Activated naive CD4-positive, alpha-beta T cell treated with anti-CD3 and anti-CD28 coated beads, Interleukin-2, amount 50 U/mL, for 72 hours (primary cell): ENCODE data around the gene AGAP2. TPM values are rescaled to one million over a fixed set of nuclear protein-coding genes. Genes with fewer than 3 reads are reported as not detected.
A peak's percentile ranks its signal among the peaks of the same experiment; 100 is the strongest.

ENCODE experiments used
- ATAC-seq, 2 donors: fragments of 150-1000 bp; cut with Tn5 transposase; 2 replicates each; pipeline ENCODE4 v1.10.0; 2021; ENCODE audit warnings: mild to moderate bottlenecking in 2 of 2, moderate library complexity in 2 of 2
- DNase-seq, 2 donors: peaks; one replicate each; pipeline ENCODE4 v3.0.0; 2021 to 2022; ENCODE audit warnings: low spot score in 2 of 2
- H3K27ac Mint-ChIP-seq, 2 donors: one replicate each; pipeline ENCODE4 v1.8.0; 2022; ENCODE audit warnings: mild to moderate bottlenecking in 2 of 2, mixed read lengths in 2 of 2
- H3K36me3 Mint-ChIP-seq, 2 donors: one replicate each; pipeline ENCODE4 v1.8.0; 2022; ENCODE audit warnings: mixed read lengths in 2 of 2
- H3K9me3 Mint-ChIP-seq, 2 donors: one replicate each; pipeline ENCODE4 v1.8.0; 2022; ENCODE audit warnings: mixed read lengths in 2 of 2
- total RNA-seq, 2 donors: library from RNA; stranded (reverse); gene quantifications; one replicate each; pipeline ENCODE4 v1.2.3, GENCODE V29; 2022

AGAP2 gene
- total RNA-seq, 2 donors from 2014 or later, result 28.9 to 38.4 TPM

DNA sequence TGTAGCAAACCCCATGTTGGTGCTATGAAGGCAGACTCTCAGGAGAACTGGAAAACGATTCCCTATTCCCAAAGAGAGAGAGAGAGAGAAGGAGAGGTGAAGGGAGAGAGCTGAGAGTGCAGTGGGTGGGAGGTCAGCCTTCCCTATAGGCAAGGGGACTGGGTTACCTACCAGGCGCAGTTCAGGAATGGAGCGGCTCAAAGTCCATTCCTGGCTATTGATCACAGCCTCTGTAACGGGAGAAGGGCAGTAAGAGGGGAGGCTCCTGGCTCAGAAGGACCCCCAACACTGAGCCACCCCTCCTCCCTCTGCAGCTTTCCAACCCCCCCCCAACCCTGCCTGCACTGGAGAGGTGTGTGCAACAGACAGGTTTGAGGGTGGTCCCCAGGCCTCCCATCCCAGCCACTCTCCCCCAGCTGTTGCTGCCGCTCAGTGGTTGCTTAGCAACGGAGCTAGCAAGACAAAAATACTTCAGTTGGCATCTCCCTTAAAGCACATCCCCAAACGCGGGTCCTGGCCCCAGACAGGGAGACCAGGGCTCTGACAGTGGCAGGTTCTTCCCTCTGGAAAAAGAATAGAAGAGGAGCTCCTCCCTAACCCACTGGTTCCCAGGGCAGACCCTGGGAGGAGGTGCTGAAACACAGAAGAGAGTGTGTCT, 3.2 kb downstream of the AGAP2 start:
- Mint-ChIP-seq H3K27ac (peak overlapping the region; percentile 20 to 31), H3K9me3 (no peaks in the 10 kb centered on the region), H3K36me3 (peaks cover 5 to 28% of the 10 kb centered on the region in 2 donors)
- ATAC-seq, result no peak
- DNase-seq, result no peak

GRCh38 chr12:57734591-57734990, 4.0 kb downstream of the AGAP2 start:
- H3K27ac Mint-ChIP-seq, result peak overlapping the region; percentile 2 to 20
- no peak for ATAC-seq

GRCh38 chr12:57733928-57734327, 4.6 kb downstream of the AGAP2 start:
- no peak overlapping the region for H3K27ac Mint-ChIP-seq
- H3K36me3 Mint-ChIP-seq, result peaks cover 5 to 23% of the 10 kb centered on the region in 2 donors
- no peak for DNase-seq
- no peak for ATAC-seq
- no peaks in the 10 kb centered on the region for H3K9me3 Mint-ChIP-seq

More at GRCh38 chr12:57734591-57734990, 4.0 kb downstream of the AGAP2 start:
- DNase-seq, result no peak
- peaks cover 5 to 28% of the 10 kb centered on the region in 2 donors for H3K36me3 Mint-ChIP-seq
- no peaks in the 10 kb centered on the region for H3K9me3 Mint-ChIP-seq

DNA sequence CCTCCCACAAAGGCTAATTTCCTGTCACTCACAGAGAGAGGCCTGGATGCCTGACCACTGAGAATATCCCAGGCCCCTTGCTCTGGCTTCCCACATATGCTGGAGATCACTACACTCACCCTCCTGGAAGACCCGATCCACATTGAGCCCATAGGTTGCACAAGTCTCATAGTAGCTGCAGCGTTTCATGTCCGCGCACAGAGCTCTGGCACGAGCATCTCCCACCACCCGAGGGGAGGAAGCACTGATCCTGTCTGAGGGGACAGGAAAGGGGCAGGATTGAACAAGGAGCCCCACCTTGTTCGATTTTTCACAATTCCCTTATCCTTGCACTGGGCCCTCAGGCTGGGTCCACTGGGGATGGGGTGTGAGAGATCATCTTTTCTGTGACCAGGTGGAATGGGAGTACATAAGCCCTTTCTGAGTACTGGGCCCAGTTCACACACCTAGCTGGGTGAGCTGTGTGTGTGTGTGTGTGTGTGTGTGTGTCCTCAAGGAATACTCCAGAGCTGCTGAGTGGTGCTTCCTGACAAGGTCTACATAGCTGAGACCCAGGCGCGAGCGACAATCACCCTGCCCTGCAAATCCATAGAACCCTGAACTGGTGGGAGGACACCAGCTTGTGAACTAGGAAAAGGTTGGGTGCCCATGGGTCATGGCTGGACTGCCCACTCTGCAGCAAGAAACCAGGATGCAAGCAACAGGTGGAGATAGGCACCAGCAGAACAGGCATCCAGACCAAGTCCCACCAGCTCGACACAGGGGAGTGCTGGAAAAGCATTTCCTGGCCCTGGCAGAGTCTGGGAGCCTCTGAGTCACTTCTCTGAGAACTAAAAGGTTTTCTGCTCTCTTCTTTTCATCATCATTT, 5.6 kb downstream of the AGAP2 start:
- no peak for DNase-seq
- ATAC-seq, result no peak
- Mint-ChIP-seq H3K9me3 (no peaks in the 10 kb centered on the region), H3K36me3 (peaks cover 6 to 23% of the 10 kb centered on the region in 2 donors), H3K27ac (peak overlapping the region; percentile 60 to 76)

DNA sequence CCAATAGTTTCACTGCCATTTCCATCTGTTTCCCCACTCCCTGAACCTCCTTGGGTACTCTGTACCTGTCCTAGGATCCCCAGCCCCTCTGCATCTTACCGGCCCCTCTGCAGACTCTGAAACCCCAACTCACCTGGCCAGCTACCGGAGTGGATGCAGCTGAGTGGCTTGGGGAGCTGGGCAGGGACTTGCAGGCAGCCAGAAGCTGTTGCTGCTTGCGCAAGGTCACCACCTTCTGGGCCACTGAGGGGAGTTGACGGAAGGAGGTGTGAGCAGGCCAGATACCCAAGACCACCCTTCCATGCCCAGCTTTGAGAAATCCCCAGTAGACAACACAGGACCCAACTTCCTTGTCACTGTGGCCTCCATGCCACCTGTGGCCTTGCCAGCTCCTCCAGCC, 6.3 kb downstream of the AGAP2 start:
- ATAC-seq (no peak), DNase-seq (no peak)
- peak overlapping the region; percentile 60 to 76 for H3K27ac Mint-ChIP-seq
- H3K9me3 Mint-ChIP-seq, result no peaks in the 10 kb centered on the region
- H3K36me3 Mint-ChIP-seq, result peaks cover 10 to 23% of the 10 kb centered on the region in 2 donors

DNA sequence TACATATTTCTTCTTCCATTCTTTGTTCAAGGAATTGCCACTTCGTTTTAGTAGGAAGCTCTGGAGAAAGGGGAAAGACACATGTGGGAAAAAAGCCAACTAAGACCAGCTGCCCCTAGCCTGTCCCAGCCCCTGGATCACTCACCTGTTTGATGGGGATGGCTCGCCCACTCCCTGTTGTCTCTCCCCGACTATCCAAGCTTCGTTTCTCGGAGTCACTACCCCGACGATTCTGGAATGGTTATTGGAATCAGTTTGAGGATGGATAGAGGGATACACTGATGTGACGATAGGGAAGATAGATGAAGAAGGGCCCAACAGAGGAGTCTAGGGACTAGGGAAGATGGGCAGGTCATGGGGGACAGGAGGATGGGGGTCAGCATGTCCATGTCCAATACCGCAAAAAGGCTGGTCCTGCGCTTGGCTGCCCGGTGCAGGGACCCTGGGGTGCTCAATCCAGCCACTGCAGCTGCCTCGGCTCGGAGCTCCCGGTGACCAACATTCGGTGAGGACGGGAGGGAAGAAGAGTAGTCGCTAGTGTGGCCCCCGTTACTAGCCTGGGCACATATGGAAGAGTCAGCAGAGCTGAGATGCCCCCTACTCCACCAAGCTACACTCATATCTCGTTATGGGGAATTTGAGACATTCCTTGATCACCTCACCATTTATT, 7.0 kb downstream of the AGAP2 start:
- Mint-ChIP-seq H3K9me3 (no peaks in the 10 kb centered on the region), H3K36me3 (peaks cover 10 to 18% of the 10 kb centered on the region in 2 donors), H3K27ac (peak overlapping the region; percentile 60 to 85)
- no peak for DNase-seq
- ATAC-seq, result no peak

DNA sequence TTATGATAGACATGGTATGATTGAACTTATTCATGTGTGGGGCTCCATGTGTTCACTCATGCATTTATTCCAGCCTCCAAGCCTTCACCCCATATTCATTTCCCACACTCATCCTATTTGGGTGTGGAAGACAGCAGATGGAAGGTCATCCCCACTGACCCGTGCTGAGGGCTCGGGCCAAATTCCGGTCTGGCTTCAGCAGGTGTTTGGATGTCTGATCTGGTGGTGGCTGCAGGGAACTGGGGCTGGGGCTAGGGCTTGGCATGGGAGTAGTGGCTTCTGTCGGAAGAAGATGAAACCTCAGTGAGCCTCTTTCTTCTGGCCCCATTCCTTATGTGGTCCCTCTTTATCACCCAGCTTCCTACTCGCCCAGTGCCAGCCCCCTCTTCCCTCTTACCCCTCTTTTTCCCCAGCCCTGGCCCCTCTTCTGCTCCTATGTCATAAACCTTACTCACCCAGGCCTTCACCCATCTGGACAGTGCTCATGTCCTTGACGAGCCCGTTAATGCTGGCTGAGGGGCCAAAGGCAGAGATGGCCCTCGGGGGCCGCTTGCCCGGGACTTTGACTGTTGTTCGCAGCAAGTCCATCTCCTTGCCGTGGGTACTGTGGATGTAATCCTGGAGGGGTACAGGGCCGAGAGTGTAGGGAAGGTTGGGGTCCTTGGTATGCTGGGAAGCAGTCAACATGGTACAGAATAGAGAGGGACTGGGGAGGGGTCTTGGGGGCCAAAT, 8.0 kb downstream of the AGAP2 start:
- no peaks in the 10 kb centered on the region for H3K9me3 Mint-ChIP-seq
- H3K36me3 Mint-ChIP-seq, result peaks cover 10 to 22% of the 10 kb centered on the region in 2 donors
- DNase-seq (no peak), ATAC-seq (no peak)
- H3K27ac Mint-ChIP-seq, result no peak overlapping the region

- Mint-ChIP-seq H3K27ac (peak overlapping the region in 1 of 2 donors; percentile 65), H3K9me3 (no peaks in the 10 kb centered on the region), H3K36me3 (peaks cover 10 to 22% of the 10 kb centered on the region in 2 donors)
- no peak for DNase-seq
- ATAC-seq, result no peak
Observed at GRCh38 chr12:57729321-57729844, 9.2 kb downstream of the AGAP2 start.

DNA sequence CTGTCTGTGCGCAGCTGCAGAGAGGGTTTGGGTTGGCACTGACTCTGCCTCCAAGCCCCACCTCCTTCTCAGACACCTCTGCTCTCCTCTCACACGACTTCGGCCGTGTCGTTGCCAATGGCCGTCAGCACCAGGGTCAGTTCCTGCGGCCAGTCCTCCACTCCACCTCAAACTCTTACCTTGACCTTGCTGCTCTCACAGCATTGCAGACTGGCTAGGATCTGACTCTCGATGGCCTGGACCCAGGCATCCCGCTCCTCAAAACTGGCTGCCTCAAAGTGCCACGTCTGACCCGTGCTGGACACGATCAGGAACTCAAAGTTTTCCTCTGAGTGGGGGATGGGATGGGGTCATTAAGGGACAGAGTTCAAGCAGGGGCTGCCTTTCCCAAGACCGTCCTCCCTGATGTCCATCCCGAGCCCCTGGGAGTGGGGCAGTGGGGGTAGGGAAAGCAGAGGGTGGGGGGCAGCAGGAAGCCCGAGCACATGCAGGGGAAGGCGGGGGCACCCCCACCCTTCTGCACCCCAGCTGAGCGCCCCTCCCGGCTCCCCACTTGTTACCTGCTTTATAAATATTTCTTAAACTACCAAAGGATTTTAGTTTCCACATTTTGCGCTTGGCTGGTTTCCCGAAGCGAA, 10.7 kb downstream of the AGAP2 start:
- ATAC-seq (no peak), DNase-seq (no peak)
- peaks cover 10 to 22% of the 10 kb centered on the region in 2 donors for H3K36me3 Mint-ChIP-seq

GRCh38 chr12:57726884-57727757, 11.4 kb downstream of the AGAP2 start:
- ATAC-seq, result no peak
- DNase-seq, result no peak
- H3K36me3 Mint-ChIP-seq, result peaks cover 10 to 16% of the 10 kb centered on the region in 2 donors
- peak overlapping the region in 1 of 2 donors; percentile 45 for H3K27ac Mint-ChIP-seq
- no peaks in the 10 kb centered on the region for H3K9me3 Mint-ChIP-seq

More for the DNA sequence above, 10.7 kb downstream of the AGAP2 start:
- Mint-ChIP-seq H3K27ac (peak overlapping the region; percentile 25 to 45), H3K9me3 (no peaks in the 10 kb centered on the region)

- DNase-seq (peak in 1 of 2 donors; percentile 39), ATAC-seq (peak; percentile 27 to 58)
- peak overlapping the region; percentile 79 to 88 for H3K27ac Mint-ChIP-seq
- H3K9me3 Mint-ChIP-seq, result no peaks in the 10 kb centered on the region
- H3K36me3 Mint-ChIP-seq, result peaks cover 6 to 11% of the 10 kb centered on the region in 2 donors
Observed at GRCh38 chr12:57726151-57726883, 12.2 kb downstream of the AGAP2 start.

DNA sequence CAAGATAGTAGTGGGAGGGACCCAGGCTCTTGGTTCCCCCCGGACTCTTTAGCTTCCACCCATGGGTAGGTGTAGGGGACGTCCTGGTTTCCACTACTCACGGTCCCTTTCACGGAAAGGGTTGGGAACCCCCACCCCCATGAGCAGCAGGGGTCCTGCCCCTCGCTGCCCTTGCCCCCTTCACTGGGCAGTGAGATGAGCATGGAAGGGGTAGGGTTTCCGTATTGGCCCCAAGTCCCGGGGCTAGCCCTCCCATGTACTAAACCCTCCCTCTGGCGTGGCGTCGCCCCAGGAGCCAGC, 12.7 kb downstream of the AGAP2 start:
- DNase-seq (no peak), ATAC-seq (no peak)
- Mint-ChIP-seq H3K9me3 (no peaks in the 10 kb centered on the region), H3K36me3 (peaks cover 4 to 6% of the 10 kb centered on the region in 2 donors), H3K27ac (peak overlapping the region in 1 of 2 donors; percentile 79)

DNA sequence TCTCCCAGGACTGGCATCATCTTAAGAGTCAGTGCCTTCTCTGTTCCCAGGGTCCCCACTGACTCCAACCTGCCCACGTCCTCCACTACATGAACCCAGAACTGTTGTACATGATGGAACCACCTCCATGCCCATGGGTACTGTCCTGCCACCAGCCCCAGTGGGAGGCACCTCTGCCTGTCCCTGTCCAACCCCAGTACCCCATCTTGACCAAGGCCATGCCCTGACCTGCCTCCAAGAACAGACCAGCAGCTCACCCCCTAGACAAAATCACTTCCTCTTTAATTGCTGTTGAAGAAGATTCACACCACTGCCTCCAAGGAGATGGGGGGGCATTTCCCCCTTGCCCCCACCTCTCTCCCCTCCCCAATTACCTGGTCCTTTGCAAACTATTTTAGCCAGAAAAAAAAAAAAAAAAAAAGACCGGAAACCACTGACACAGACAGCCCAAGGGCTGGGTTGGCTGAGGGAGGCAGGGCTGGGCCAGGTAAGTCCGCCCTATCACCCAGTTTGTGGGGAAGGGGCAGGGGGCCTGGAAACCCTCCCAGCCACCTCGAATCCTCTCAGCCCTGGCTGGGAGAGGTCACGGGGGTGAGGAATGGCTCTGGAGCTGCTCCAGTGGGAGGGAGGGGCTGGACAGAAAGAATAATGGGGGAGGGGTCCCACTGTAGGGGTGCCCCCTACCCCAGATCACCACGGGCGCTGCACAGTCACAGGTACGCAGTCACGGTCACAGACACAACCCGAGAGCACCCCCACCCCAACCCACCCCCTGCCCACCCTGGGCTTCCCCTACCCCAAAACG, 13.4 kb downstream of the AGAP2 start:
- Mint-ChIP-seq H3K36me3 (peaks cover 4 to 6% of the 10 kb centered on the region in 2 donors), H3K9me3 (no peaks in the 10 kb centered on the region), H3K27ac (peak overlapping the region; percentile 8 to 81)
- ATAC-seq (peak in 1 of 2 donors; percentile 5), DNase-seq (no peak)
